Uterus (tissue), 4 donors: ENCODE measurements around the gene CBFB. TPM values are rescaled to one million over a fixed set of nuclear protein-coding genes. Genes with fewer than 3 reads are reported as not detected.
"Not testable (repeated sequence)": the region's sequence is repeated elsewhere in the genome, so short reads cannot be mapped to it uniquely, and the experiment has no call there.

Source experiments
- DNase-seq, 2 donors: peaks; one replicate each; pipeline ENCODE4 v3.0.0-alpha.2; 2019 to 2020
- H3K27ac ChIP-seq, 2 donors: fragments of 200-600 bp; sonication (generic); 1 replicate in 1 of 2; 2 replicates in 1 of 2; pipeline ENCODE4 v1.5.1; 2016 to 2018
- H3K27me3 ChIP-seq, 2 donors: fragments of 200-600 bp; sonication (generic); one replicate each; pipeline ENCODE4 v1.5.1; 2018 to 2019; ENCODE audit warnings: control low read depth in 1 of 2
- H3K36me3 ChIP-seq, 2 donors: fragments of 200-600 bp; sonication (generic); one replicate each; pipeline ENCODE4 v1.5.1; 2019; ENCODE audit warnings: control low read depth in 1 of 2
- H3K4me1 ChIP-seq, 2 donors: fragments of 200-600 bp; sonication (generic); one replicate each; pipeline ENCODE4 v1.5.1; 2018 to 2019; ENCODE audit warnings: control low read depth in 1 of 2
- H3K4me3 ChIP-seq, 2 donors: fragments of 200-600 bp; sonication (generic); 1 replicate in 1 of 2; 2 replicates in 1 of 2; pipeline ENCODE4 v1.5.1; 2018 to 2019; ENCODE audit warnings: mild to moderate bottlenecking in 1 of 2
- H3K9me3 ChIP-seq, 2 donors: fragments of 200-600 bp; sonication (generic); one replicate each; pipeline ENCODE4 v1.5.1; 2019; ENCODE audit warnings: control low read depth in 1 of 2
- CTCF ChIP-seq, 4 experiments: fragments of 200-600 bp in 2 of 4; fragments of 450-650 bp in 2 of 4; sonication (generic) in 2 of 4; IDR thresholded peaks; one replicate each; pipeline ENCODE4 v1.5.1; 2016 to 2019; ENCODE audit warnings: antibody characterized with exemption in 4 of 4, mild to moderate bottlenecking in 2 of 4, moderate library complexity in 1 of 4
- POLR2A ChIP-seq, 2 donors: fragments of 450-650 bp; IDR thresholded peaks; one replicate each; pipeline ENCODE4 v1.6.1; 2016; ENCODE audit warnings: antibody characterized with exemption in 2 of 2, mild to moderate bottlenecking in 1 of 2, moderate library complexity in 1 of 2
- intact Hi-C: fragments of 100-400 bp; cut with DNase I; formaldehyde crosslinking; loops from one replicate; pipeline ENCODE4 v1.15.1; 2023; ENCODE audit warnings: low total_unique reads
- total RNA-seq, 4 donors: library from RNA; depleted of rRNA in 3 of 4; stranded (reverse); fragments of >200 nt in 3 of 4; gene quantifications; one replicate each; pipeline versions ENCODE4 v1.1.0 to v1.2.4, GENCODE V29; 2014 to 2023
- donor health status: DM: yes; HTN: yes; CAD: no.

Gene CBFB
- total RNA-seq, 4 donors from 2014 or later = 42.1 to 108 (median 75.9) TPM

- Histone ChIP-seq H3K9me3 (no peaks in the 10 kb centered on the region), H3K27ac (no peak overlapping the region), H3K4me3 (no peak overlapping the region), H3K27me3 (no peaks in the 10 kb centered on the region), H3K4me1 (no peaks in the 10 kb centered on the region), H3K36me3 (no peaks in the 10 kb centered on the region)
- no peak for DNase-seq
- intact Hi-C loops = no loop called here
- no peak for TF ChIP-seq POLR2A (IDR thresholded peaks at IDR 0.05)
Measured at GRCh38 chr16:66991545-66992077, 37.3 kb upstream of the CBFB start.

DNA sequence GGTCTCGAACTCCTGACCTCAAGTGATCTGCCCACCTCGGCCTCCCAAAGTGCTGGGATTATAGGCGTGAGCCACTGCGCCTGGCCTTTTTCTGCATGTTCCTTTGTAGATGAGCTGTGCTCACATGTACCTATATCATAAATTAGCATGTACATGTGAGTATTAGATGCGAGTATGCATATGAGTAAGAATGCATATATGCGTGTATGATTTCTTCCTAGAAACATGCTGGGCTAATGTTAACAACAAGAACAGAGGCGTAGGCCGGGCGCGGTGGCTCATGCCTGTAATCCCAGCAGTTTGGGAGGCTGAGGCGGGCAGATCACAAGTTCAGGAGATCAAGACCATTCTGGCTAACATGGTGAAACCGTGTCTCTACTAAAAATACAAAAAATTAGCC lies 35.4 kb upstream of the CBFB start:
- H3K36me3 ChIP-seq, H3K27ac ChIP-seq, H3K27me3 ChIP-seq, H3K4me3 ChIP-seq, DNase-seq, H3K4me1 ChIP-seq, H3K9me3 ChIP-seq, intact Hi-C loops: not testable (repeated sequence)

GRCh38 chr16:66996324-66996982 lies 32.5 kb upstream of the CBFB start:
- Histone ChIP-seq H3K36me3 (no peaks in the 10 kb centered on the region), H3K27me3 (no peaks in the 10 kb centered on the region), H3K4me1 (peaks cover 0 to 5% of the 10 kb centered on the region in 2 donors), H3K4me3 (no peak overlapping the region), H3K27ac (peak overlapping the region; percentile 52 to 70), H3K9me3 (no peaks in the 10 kb centered on the region)
- intact Hi-C loops = no loop called here
- TF ChIP-seq POLR2A (IDR thresholded peaks at IDR 0.05) (peak in 1 of 2 donors; percentile 22), CTCF (IDR thresholded peaks at IDR 0.05) (no peak)
- DNase-seq = peak; percentile 54 to 76

DNA sequence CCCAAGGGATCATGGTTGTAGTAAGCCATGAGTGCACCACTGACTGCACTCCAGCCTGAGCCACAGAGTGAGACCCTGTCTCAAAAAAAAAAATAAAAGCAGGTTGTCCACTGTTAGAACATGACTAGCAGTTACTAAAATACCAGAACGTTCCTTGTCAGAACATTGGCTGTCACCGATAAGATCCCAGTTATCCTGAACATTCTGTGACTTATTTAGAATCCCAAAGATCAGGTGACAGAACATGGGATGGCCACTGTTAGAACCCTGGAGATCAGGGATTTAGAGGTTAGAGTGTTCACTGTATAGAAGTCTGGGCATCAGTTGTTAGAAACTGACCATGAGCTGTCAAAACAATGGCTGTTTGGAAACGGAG lies 32.0 kb upstream of the CBFB start:
- no peaks in the 10 kb centered on the region for H3K27me3 ChIP-seq
- H3K36me3 ChIP-seq = no peaks in the 10 kb centered on the region
- no peak for TF ChIP-seq POLR2A (IDR thresholded peaks at IDR 0.05)
- H3K9me3 ChIP-seq = no peaks in the 10 kb centered on the region
- H3K4me1 ChIP-seq = peaks cover 0 to 5% of the 10 kb centered on the region in 2 donors
- H3K27ac ChIP-seq = peak overlapping the region in 1 of 2 donors; percentile 70
- H3K4me3 ChIP-seq = no peak overlapping the region
- DNase-seq = no peak
- intact Hi-C loops = no loop called here

DNA sequence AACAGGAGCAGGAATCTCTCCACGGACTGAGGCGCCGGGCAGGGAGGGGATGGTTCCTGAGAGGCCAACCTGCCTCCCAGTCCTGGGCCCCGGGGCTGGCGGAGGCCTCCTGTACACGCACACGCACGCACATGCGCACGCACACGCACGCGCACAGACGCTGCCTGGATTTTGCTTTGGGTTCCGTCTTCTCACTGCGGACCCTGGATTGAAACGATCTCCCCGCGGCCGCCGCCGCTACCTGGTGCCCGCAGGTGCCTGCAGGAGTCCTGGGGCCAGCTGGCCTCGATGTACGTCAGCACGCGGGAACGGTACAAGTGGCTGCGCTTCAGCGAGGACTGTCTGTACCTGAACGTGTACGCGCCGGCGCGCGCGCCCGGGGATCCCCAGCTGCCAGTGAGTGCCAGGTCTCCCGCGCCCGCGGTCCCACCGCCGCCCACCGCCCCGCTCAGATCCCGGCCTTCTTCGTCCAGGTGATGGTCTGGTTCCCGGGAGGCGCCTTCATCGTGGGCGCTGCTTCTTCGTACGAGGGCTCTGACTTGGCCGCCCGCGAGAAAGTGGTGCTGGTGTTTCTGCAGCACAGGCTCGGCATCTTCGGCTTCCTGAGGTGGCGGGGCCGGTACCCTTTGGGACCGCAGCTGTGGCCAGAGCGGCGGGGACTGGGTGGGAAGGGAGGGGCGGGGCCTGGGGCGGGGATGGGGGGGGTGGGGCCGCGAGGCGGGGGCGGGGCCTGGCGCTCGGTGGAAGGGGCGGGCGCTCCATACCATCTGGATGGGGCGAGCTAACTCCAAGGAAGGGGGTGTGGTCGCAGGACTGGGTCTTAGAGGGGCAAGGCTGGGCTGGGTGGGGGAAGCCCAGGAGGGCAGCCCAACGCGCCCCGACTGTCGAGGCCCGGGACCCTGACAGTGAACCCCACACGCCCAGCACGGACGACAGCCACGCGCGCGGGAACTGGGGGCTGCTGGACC lies 28.3 kb upstream of the CBFB start:
- DNase-seq = peak; percentile 55 to 61
- H3K36me3 ChIP-seq = no peaks in the 10 kb centered on the region
- peak overlapping the region in 1 of 2 donors; percentile 52 for H3K27ac ChIP-seq
- intact Hi-C loops = no loop called here
- H3K27me3 ChIP-seq = no peaks in the 10 kb centered on the region
- peaks cover 0 to 5% of the 10 kb centered on the region in 2 donors for H3K4me1 ChIP-seq
- H3K4me3 ChIP-seq = peak overlapping the region; percentile 40 to 41
- H3K9me3 ChIP-seq = no peaks in the 10 kb centered on the region
- TF ChIP-seq POLR2A (IDR thresholded peaks at IDR 0.05) (peak in 1 of 2 donors; percentile 30), CTCF (IDR thresholded peaks at IDR 0.05) (no peak)

GRCh38 chr16:67001726-67002125 lies 27.2 kb upstream of the CBFB start:
- Histone ChIP-seq H3K27me3 (no peaks in the 10 kb centered on the region), H3K9me3 (no peaks in the 10 kb centered on the region), H3K27ac (no peak overlapping the region), H3K4me1 (peaks cover 0 to 5% of the 10 kb centered on the region in 2 donors), H3K4me3 (no peak overlapping the region), H3K36me3 (no peaks in the 10 kb centered on the region)
- intact Hi-C loops = no loop called here
- TF ChIP-seq POLR2A (IDR thresholded peaks at IDR 0.05) = no peak
- no peak for TF ChIP-seq CTCF (IDR thresholded peaks at IDR 0.05)
- no peak for DNase-seq
